ENCODE results near the gene DEDD. TPM values are rescaled to one million over a fixed set of nuclear protein-coding genes. Genes with fewer than 3 reads are reported as not detected.

The DEDD gene
- total and polyA plus RNA-seq, 2 experiments from 2014 or later = 22.8 to 35.3 TPM

DNA sequence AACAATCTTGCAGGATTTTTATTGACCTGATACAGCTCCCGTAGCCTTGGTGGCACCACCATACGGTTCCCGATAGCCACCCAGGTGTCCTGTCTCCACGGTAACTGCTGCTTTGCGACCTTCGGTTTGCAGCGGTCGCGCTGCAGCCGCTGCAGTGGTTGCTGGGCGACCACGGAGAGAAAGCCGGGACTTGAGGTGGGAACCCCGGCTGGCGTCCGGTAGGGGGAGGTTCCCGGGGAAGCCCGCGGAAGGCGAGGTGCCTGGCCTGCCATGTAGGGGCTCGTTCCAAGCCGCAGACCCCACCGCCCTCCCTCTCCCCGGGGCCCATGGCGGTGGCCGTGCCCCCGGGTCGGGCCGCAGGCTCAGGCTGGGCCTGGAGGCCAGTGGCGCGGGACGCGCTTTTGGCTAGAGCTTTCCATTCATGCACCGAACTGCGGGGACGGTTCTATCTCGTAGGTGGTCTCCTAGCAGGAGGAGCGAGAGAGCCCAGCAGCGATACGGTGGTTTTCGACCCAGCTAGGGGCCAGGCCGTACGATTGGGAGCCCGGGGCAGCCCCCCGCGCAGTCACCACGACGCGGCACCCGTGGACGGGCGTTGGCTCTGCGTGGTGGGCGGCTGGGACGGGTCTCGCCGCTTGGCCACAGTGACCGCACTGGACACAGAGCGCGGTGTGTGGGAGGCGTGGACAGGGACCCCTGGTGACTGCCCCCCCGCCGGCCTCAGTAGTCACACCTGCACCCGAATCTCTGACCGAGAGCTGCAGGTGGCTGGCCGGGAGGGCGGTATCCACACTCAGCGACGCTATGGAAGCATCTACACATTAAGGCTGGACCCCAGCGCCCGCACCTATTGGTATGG lies 34.0 kb downstream of the DEDD start, which contains the start of gene KLHDC9:
Gene KLHDC9 (plus strand): TSS at position 152 of the 859 bp plus-strand sequence. CDS start 175 bp downstream, at position 327.
- peak within 1 kb of the TSS; percentile 89 for H3K4me3 ChIP-seq
- no peaks in the 10 kb centered on the region; the same call in 1 of the 2 replicates for H3K36me3 ChIP-seq (ENCODE audit: insufficient read depth)
- peak within 1 kb of the TSS; percentile 57 for H3K27ac Mint-ChIP-seq
- peaks cover 18% of the 10 kb centered on the region; the same call in 2 of the 3 replicates for H3K36me3 Mint-ChIP-seq (ENCODE audit: low read depth)
- DNase-seq (ENCODE audit: low spot score) (peak; percentile 97), ATAC-seq (peak; percentile 92)
- H3K4me1 Mint-ChIP-seq = peaks cover 7% of the 10 kb centered on the region; the same call in 1 of the 3 replicates
- H3K27me3 Mint-ChIP-seq (ENCODE audit: insufficient read depth, low read depth, poor library complexity) = peaks cover 15% of the 10 kb centered on the region
- H3K27ac ChIP-seq (ENCODE audit: low read depth) = no peak within 1 kb of the TSS
- peak within 1 kb of the TSS; percentile 100 for H3K4me2 ChIP-seq
- TF ChIP-seq, protein P1, sequence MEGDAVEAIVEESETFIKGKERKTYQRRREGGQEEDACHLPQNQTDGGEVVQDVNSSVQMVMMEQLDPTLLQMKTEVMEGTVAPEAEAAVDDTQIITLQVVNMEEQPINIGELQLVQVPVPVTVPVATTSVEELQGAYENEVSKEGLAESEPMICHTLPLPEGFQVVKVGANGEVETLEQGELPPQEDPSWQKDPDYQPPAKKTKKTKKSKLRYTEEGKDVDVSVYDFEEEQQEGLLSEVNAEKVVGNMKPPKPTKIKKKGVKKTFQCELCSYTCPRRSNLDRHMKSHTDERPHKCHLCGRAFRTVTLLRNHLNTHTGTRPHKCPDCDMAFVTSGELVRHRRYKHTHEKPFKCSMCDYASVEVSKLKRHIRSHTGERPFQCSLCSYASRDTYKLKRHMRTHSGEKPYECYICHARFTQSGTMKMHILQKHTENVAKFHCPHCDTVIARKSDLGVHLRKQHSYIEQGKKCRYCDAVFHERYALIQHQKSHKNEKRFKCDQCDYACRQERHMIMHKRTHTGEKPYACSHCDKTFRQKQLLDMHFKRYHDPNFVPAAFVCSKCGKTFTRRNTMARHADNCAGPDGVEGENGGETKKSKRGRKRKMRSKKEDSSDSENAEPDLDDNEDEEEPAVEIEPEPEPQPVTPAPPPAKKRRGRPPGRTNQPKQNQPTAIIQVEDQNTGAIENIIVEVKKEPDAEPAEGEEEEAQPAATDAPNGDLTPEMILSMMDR (conservative IDR thresholded peaks at IDR 0.05; ENCODE audit: low read depth in 2 of 2) = peak in 1 of 2 experiments; percentile 25; a peak in 2 of 4 replicates
- TF ChIP-seq POLR2AphosphoS5 (IDR thresholded peaks at IDR 0.05; ENCODE audit: low read depth) = peak; percentile 67
- TF ChIP-seq, protein P2, sequence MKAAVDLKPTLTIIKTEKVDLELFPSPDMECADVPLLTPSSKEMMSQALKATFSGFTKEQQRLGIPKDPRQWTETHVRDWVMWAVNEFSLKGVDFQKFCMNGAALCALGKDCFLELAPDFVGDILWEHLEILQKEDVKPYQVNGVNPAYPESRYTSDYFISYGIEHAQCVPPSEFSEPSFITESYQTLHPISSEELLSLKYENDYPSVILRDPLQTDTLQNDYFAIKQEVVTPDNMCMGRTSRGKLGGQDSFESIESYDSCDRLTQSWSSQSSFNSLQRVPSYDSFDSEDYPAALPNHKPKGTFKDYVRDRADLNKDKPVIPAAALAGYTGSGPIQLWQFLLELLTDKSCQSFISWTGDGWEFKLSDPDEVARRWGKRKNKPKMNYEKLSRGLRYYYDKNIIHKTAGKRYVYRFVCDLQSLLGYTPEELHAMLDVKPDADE (IDR thresholded peaks at IDR 0.05) = no peak
- no peaks in the 10 kb centered on the region for H4K20me1 ChIP-seq (replicated peaks; ENCODE audit: insufficient read depth)
- no peaks in the 10 kb centered on the region for H3K79me2 ChIP-seq (replicated peaks; ENCODE audit: insufficient read depth)
- H3K4me1 ChIP-seq (ENCODE audit: insufficient read depth) = no peaks in the 10 kb centered on the region; the same call in 1 of the 2 replicates
- peak within 1 kb of the TSS; percentile 99 for H2AFZ ChIP-seq
- peak within 1 kb of the TSS; percentile 83 for H3K4me3 Mint-ChIP-seq
- peaks cover 3% of the 10 kb centered on the region; the same call in 2 of the 3 replicates for H3K9me3 Mint-ChIP-seq
- peaks cover 16% of the 10 kb centered on the region for H3F3A ChIP-seq (replicated peaks; ENCODE audit: low read depth)
- H3K27me3 ChIP-seq (ENCODE audit: insufficient read depth) = no peaks in the 10 kb centered on the region
- no peaks in the 10 kb centered on the region for H3K9me2 ChIP-seq (ENCODE audit: insufficient read depth)

DNA sequence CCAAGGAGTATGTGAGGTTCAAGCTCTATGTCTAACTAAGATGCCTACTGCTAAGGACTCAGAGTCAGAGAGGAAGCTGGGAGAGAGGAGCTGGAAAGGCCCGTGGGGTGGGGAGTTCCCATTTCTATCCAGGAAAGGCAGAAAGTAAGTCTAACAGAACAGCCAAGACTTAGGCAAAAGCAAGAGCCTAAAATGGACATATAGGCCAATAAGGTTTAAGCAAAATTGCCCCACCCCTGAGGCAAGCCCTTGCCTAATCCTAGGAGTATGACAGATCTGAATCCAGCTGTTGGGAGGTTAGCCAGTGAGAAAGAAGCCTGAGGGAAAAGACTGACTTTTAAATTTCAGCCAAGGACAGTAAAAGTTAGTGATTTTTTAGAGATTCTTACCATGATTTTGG lies 35.9 kb downstream of the DEDD start:
- Histone ChIP-seq H3K36me3 (ENCODE audit: insufficient read depth) (no peaks in the 10 kb centered on the region; the same call in 1 of the 2 replicates), H3K27me3 (ENCODE audit: insufficient read depth) (no peaks in the 10 kb centered on the region), H3K27ac (ENCODE audit: low read depth) (no peak overlapping the region), H3K4me3 (no peak overlapping the region), H3K9me2 (ENCODE audit: insufficient read depth) (no peaks in the 10 kb centered on the region), H3K4me1 (ENCODE audit: insufficient read depth) (no peaks in the 10 kb centered on the region; the same call in 1 of the 2 replicates), H4K20me1 (replicated peaks; ENCODE audit: insufficient read depth) (no peaks in the 10 kb centered on the region), H3F3A (replicated peaks; ENCODE audit: low read depth) (peaks cover 16% of the 10 kb centered on the region), H3K4me2 (no peak overlapping the region), H2AFZ (no peak overlapping the region), H3K79me2 (replicated peaks; ENCODE audit: insufficient read depth) (no peaks in the 10 kb centered on the region)
- no peak for DNase-seq (ENCODE audit: low spot score)
- Mint-ChIP-seq H3K27me3 (ENCODE audit: insufficient read depth, low read depth, poor library complexity) (peaks cover 17% of the 10 kb centered on the region), H3K4me1 (peaks cover 7% of the 10 kb centered on the region; the same call in 1 of the 3 replicates), H3K36me3 (ENCODE audit: low read depth) (peaks cover 12% of the 10 kb centered on the region; the same call in 2 of the 3 replicates), H3K4me3 (no peak overlapping the region), H3K27ac (no peak overlapping the region), H3K9me3 (peaks cover 3% of the 10 kb centered on the region; the same call in 1 of the 3 replicates)
- ATAC-seq = no peak
- TF ChIP-seq, protein P3, sequence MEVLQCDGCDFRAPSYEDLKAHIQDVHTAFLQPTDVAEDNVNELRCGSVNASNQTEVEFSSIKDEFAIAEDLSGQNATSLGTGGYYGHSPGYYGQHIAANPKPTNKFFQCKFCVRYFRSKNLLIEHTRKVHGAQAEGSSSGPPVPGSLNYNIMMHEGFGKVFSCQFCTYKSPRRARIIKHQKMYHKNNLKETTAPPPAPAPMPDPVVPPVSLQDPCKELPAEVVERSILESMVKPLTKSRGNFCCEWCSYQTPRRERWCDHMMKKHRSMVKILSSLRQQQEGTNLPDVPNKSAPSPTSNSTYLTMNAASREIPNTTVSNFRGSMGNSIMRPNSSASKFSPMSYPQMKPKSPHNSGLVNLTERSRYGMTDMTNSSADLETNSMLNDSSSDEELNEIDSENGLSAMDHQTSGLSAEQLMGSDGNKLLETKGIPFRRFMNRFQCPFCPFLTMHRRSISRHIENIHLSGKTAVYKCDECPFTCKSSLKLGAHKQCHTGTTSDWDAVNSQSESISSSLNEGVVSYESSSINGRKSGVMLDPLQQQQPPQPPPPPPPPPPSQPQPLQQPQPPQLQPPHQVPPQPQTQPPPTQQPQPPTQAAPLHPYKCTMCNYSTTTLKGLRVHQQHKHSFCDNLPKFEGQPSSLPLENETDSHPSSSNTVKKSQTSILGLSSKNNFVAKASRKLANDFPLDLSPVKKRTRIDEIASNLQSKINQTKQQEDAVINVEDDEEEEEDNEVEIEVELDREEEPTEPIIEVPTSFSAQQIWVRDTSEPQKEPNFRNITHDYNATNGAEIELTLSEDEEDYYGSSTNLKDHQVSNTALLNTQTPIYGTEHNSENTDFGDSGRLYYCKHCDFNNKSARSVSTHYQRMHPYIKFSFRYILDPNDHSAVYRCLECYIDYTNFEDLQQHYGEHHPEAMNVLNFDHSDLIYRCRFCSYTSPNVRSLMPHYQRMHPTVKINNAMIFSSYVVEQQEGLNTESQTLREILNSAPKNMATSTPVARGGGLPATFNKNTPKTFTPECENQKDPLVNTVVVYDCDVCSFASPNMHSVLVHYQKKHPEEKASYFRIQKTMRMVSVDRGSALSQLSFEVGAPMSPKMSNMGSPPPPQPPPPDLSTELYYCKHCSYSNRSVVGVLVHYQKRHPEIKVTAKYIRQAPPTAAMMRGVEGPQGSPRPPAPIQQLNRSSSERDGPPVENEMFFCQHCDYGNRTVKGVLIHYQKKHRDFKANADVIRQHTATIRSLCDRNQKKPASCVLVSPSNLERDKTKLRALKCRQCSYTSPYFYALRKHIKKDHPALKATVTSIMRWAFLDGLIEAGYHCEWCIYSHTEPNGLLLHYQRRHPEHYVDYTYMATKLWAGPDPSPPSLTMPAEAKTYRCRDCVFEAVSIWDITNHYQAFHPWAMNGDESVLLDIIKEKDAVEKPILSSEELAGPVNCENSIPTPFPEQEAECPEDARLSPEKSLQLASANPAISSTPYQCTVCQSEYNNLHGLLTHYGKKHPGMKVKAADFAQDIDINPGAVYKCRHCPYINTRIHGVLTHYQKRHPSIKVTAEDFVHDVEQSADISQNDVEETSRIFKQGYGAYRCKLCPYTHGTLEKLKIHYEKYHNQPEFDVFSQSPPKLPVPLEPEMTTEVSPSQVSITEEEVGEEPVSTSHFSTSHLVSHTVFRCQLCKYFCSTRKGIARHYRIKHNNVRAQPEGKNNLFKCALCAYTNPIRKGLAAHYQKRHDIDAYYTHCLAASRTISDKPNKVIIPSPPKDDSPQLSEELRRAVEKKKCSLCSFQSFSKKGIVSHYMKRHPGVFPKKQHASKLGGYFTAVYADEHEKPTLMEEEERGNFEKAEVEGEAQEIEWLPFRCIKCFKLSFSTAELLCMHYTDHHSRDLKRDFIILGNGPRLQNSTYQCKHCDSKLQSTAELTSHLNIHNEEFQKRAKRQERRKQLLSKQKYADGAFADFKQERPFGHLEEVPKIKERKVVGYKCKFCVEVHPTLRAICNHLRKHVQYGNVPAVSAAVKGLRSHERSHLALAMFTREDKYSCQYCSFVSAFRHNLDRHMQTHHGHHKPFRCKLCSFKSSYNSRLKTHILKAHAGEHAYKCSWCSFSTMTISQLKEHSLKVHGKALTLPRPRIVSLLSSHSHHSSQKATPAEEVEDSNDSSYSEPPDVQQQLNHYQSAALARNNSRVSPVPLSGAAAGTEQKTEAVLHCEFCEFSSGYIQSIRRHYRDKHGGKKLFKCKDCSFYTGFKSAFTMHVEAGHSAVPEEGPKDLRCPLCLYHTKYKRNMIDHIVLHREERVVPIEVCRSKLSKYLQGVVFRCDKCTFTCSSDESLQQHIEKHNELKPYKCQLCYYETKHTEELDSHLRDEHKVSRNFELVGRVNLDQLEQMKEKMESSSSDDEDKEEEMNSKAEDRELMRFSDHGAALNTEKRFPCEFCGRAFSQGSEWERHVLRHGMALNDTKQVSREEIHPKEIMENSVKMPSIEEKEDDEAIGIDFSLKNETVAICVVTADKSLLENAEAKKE (CRISPR knock-in tag; IDR thresholded peaks at IDR 0.05) = no peak
- no peak for TF ChIP-seq ZNF114 (CRISPR knock-in tag; IDR thresholded peaks at IDR 0.05)
- TF ChIP-seq CREB1 (CRISPR knock-in tag; IDR thresholded peaks at IDR 0.05; ENCODE audit: low read depth) = no peak
- TF ChIP-seq STAT1 (IDR thresholded peaks at IDR 0.05; ENCODE audit: unreplicated experiment) = no peak
- no peak for TF ChIP-seq JUNB (IDR thresholded peaks at IDR 0.05; ENCODE audit: unreplicated experiment)
- no peak for TF ChIP-seq POLR2AphosphoS5 (IDR thresholded peaks at IDR 0.05; ENCODE audit: low read depth)
